Natural killer cell (primary cell): ENCODE results near the gene RXRG. TPM values are rescaled to one million over a fixed set of nuclear protein-coding genes. Genes with fewer than 3 reads are reported as not detected.

Source experiments
- ATAC-seq, 3 donors: fragments of 150-1000 bp in 2 of 3; fragments of 200-7000 bp in 1 of 3; cut with Tn5 transposase; 1 replicate in 1 of 3; 2 replicates in 2 of 3; pipeline ENCODE4 v1.10.0; 2021; ENCODE audit warnings: mild to moderate bottlenecking in 2 of 3, moderate library complexity in 2 of 3
- DNase-seq, 2 donors: peaks; one replicate each; pipeline versions ENCODE4 v3.0.0 to v3.0.0-alpha.2; 2013 to 2021; ENCODE audit warnings: mixed read lengths in 1 of 2
- H3K27ac ChIP-seq: one replicate; pipeline ENCODE4 v1.5.1; 2013; ENCODE audit warnings: mild to moderate bottlenecking, low read length
- H3K27me3 ChIP-seq: one replicate; pipeline ENCODE4 v1.6.1; 2013; ENCODE audit warnings: low read length; ENCODE audit not compliant: control insufficient read depth, insufficient read depth
- H3K36me3 ChIP-seq: one replicate; pipeline ENCODE4 v1.6.1; 2013; ENCODE audit warnings: low read length; ENCODE audit not compliant: control insufficient read depth, insufficient read depth
- H3K4me1 ChIP-seq: one replicate; pipeline ENCODE4 v1.6.1; 2013; ENCODE audit warnings: low read length; ENCODE audit not compliant: control insufficient read depth, insufficient read depth
- H3K4me3 ChIP-seq: one replicate; pipeline ENCODE4 v1.5.1; 2013; ENCODE audit warnings: low read length
- H3K9me3 ChIP-seq: one replicate; pipeline ENCODE4 v1.6.1; 2013; ENCODE audit warnings: low read length; ENCODE audit not compliant: control insufficient read depth, insufficient read depth
- H3K27ac Mint-ChIP-seq, 2 donors: one replicate each; pipeline ENCODE4 v1.8.0; 2022; ENCODE audit warnings: mild to moderate bottlenecking in 2 of 2, mixed read lengths in 2 of 2, moderate library complexity in 1 of 2
- H3K27me3 Mint-ChIP-seq, 2 donors: one replicate each; pipeline ENCODE4 v1.8.0; 2022; ENCODE audit warnings: low read depth in 2 of 2, mixed read lengths in 2 of 2
- H3K36me3 Mint-ChIP-seq: one replicate; pipeline ENCODE4 v1.8.0; 2022; ENCODE audit warnings: mixed read lengths
- H3K4me1 Mint-ChIP-seq, 2 donors: one replicate each; pipeline ENCODE4 v1.8.0; 2022; ENCODE audit warnings: mixed read lengths in 2 of 2
- H3K4me3 Mint-ChIP-seq: one replicate; pipeline ENCODE4 v1.8.0; 2022; ENCODE audit warnings: mild to moderate bottlenecking, moderate library complexity, mixed read lengths
- H3K9me3 Mint-ChIP-seq, 2 donors: one replicate each; pipeline ENCODE4 v1.8.0; 2022; ENCODE audit warnings: mixed read lengths in 2 of 2
- CTCF ChIP-seq: fragments of 200-600 bp; IDR thresholded peaks from one replicate; pipeline ENCODE4 v1.8.0; 2022; ENCODE audit warnings: antibody characterized with exemption
- WGBS: methylation state at CpG from one replicate; pipeline ENCODE4 v1.1.7; 2013; ENCODE audit warnings: missing lambda C conversion rate; ENCODE audit not compliant: insufficient coverage; 5-methylcytosine and 5-hydroxymethylcytosine counted together
- intact Hi-C: fragments of 100-400 bp; cut with micrococcal nuclease; formaldehyde crosslinking; loops from one replicate; pipeline ENCODE4 v1.14.2; 2022
- total RNA-seq, 4 donors: library from RNA; stranded (reverse); fragments of 120-200 nt in 1 of 4; gene quantifications; one replicate each; pipeline versions ENCODE4 v1.2.3 to v1.2.4, GENCODE V29; 2013 to 2022

The RXRG gene
- total RNA-seq, 3 donors from 2014 or later (not counting 1 experiment from before 2014, with no cell fraction given), result not detected

- Mint-ChIP-seq H3K27ac (no peak overlapping the region), H3K9me3 (no peaks in the 10 kb centered on the region), H3K4me3 (no peak overlapping the region), H3K36me3 (no peaks in the 10 kb centered on the region), H3K4me1 (no peaks in the 10 kb centered on the region), H3K27me3 (peaks cover 9 to 28% of the 10 kb centered on the region in 2 donors)
- Histone ChIP-seq H3K27ac (no peak overlapping the region), H3K9me3 (no peaks in the 10 kb centered on the region), H3K4me3 (no peak overlapping the region), H3K27me3 (no peaks in the 10 kb centered on the region), H3K4me1 (no peaks in the 10 kb centered on the region), H3K36me3 (no peaks in the 10 kb centered on the region)
- ATAC-seq (no peak), DNase-seq (no peak)
- 50% methylated on average over 1 of the region's 1 CpG for WGBS
- intact Hi-C loops, result no loop called here
- TF ChIP-seq CTCF, result no peak
Measured at GRCh38 chr1:165487921-165488320, 43.0 kb upstream of the RXRG start.

GRCh38 chr1:165486663-165487062 lies 41.7 kb upstream of the RXRG start:
- Mint-ChIP-seq H3K4me1 (no peaks in the 10 kb centered on the region), H3K36me3 (no peaks in the 10 kb centered on the region), H3K27me3 (peaks cover 9 to 22% of the 10 kb centered on the region in 2 donors), H3K27ac (no peak overlapping the region), H3K9me3 (no peaks in the 10 kb centered on the region), H3K4me3 (no peak overlapping the region)
- TF ChIP-seq CTCF, result no peak
- Histone ChIP-seq H3K27ac (no peak overlapping the region), H3K36me3 (no peaks in the 10 kb centered on the region), H3K9me3 (no peaks in the 10 kb centered on the region), H3K4me1 (no peaks in the 10 kb centered on the region), H3K4me3 (no peak overlapping the region), H3K27me3 (no peaks in the 10 kb centered on the region)
- intact Hi-C loops, result no loop called here
- DNase-seq, result no peak
- no peak for ATAC-seq
- WGBS, result 73% methylated on average over 2 of the region's 3 CpGs

GRCh38 chr1:165485716-165486115 lies 40.8 kb upstream of the RXRG start:
- H3K27ac ChIP-seq, result no peak overlapping the region
- H3K4me1 ChIP-seq, result no peaks in the 10 kb centered on the region
- no peaks in the 10 kb centered on the region for H3K9me3 ChIP-seq
- DNase-seq, result no peak
- TF ChIP-seq CTCF, result no peak
- no peak for ATAC-seq
- H3K36me3 Mint-ChIP-seq, result no peaks in the 10 kb centered on the region
- no peak overlapping the region for H3K4me3 Mint-ChIP-seq
- whole genome bisulfite sequencing, result 87% methylated on average over 5 of the region's 5 CpGs
- no peak overlapping the region for H3K4me3 ChIP-seq
- intact Hi-C loops, result no loop called here
- no peak overlapping the region for H3K27ac Mint-ChIP-seq
- no peaks in the 10 kb centered on the region for H3K4me1 Mint-ChIP-seq
- peaks cover 2% of the 10 kb centered on the region for H3K27me3 ChIP-seq
- H3K9me3 Mint-ChIP-seq, result no peaks in the 10 kb centered on the region
- H3K36me3 ChIP-seq, result no peaks in the 10 kb centered on the region
- peaks cover 9 to 22% of the 10 kb centered on the region in 2 donors for H3K27me3 Mint-ChIP-seq

- DNase-seq (no peak), ATAC-seq (no peak)
- H3K4me3 Mint-ChIP-seq, result no peak overlapping the region
- WGBS, result no CpG with 5 or more reads among the region's 1 CpG
- Histone ChIP-seq H3K9me3 (no peaks in the 10 kb centered on the region), H3K4me3 (no peak overlapping the region), H3K27me3 (peaks cover 2% of the 10 kb centered on the region), H3K4me1 (no peaks in the 10 kb centered on the region), H3K27ac (no peak overlapping the region), H3K36me3 (no peaks in the 10 kb centered on the region)
- H3K9me3 Mint-ChIP-seq, result no peaks in the 10 kb centered on the region
- no peaks in the 10 kb centered on the region for H3K4me1 Mint-ChIP-seq
- intact Hi-C loops, result no loop called here
- no peak overlapping the region for H3K27ac Mint-ChIP-seq
- no peaks in the 10 kb centered on the region for H3K36me3 Mint-ChIP-seq
- H3K27me3 Mint-ChIP-seq, result peaks cover 9 to 27% of the 10 kb centered on the region in 2 donors
- TF ChIP-seq CTCF, result no peak
Measured at GRCh38 chr1:165484532-165484931, 39.6 kb upstream of the RXRG start.
